Astrocyte (in vitro differentiated cells and primary cell): ENCODE data around the gene HOXA2. TPM values are rescaled to one million over a fixed set of nuclear protein-coding genes. Genes with fewer than 3 reads are reported as not detected.

ENCODE experiments used
- DNase-seq: peaks from one replicate; pipeline ENCODE4 v3.0.0-alpha.2; 2010; ENCODE audit warnings: low read depth
- FAIRE-seq: peaks from 2 replicates; lab custom pipeline; 2011; peaks lifted over from hg19 to GRCh38; lab: Jason Lieb, UNC
- H2AFZ ChIP-seq: 2 replicates; pipeline ENCODE4 v1.6.0; 2012; ENCODE audit warnings: low read depth, low read length, inconsistent platforms
- H3K27ac ChIP-seq: 2 replicates; pipeline ENCODE4 v1.5.1; 2011; ENCODE audit warnings: low read depth, low read length, inconsistent platforms
- H3K27me3 ChIP-seq: 2 replicates; pipeline ENCODE4 v1.6.0; 2011; ENCODE audit warnings: low read length, inconsistent platforms; ENCODE audit not compliant: insufficient read depth
- H3K36me3 ChIP-seq: 2 replicates; pipeline ENCODE4 v1.5.1; 2011; ENCODE audit warnings: low read length, inconsistent platforms; ENCODE audit not compliant: insufficient read depth
- H3K4me1 ChIP-seq: 2 replicates; pipeline ENCODE4 v1.5.1; 2011; ENCODE audit warnings: low read length, inconsistent platforms; ENCODE audit not compliant: insufficient read depth
- H3K4me2 ChIP-seq: 2 replicates; pipeline ENCODE4 v1.6.0; 2012; ENCODE audit warnings: low read length, inconsistent platforms
- H3K4me3 ChIP-seq: 2 replicates; pipeline ENCODE4 v1.5.1; 2011; ENCODE audit warnings: low read depth, mild to moderate bottlenecking, low read length, inconsistent platforms; ENCODE audit not compliant: insufficient read depth
- H3K79me2 ChIP-seq: 2 replicates; pipeline ENCODE4 v1.6.0; 2012; ENCODE audit warnings: mild to moderate bottlenecking, low read length, inconsistent platforms; ENCODE audit not compliant: insufficient read depth
- H3K9ac ChIP-seq: 2 replicates; pipeline ENCODE4 v1.6.0; 2012; ENCODE audit warnings: mild to moderate bottlenecking, low read length, inconsistent platforms
- H3K9me3 ChIP-seq: 2 replicates; pipeline ENCODE4 v1.5.1; 2012; ENCODE audit warnings: low read depth, mild to moderate bottlenecking, low read length, inconsistent platforms; ENCODE audit not compliant: insufficient read depth
- H4K20me1 ChIP-seq: 2 replicates; pipeline ENCODE4 v1.6.0; 2012; ENCODE audit warnings: low read length, inconsistent platforms; ENCODE audit not compliant: insufficient read depth
- H3K27ac Mint-ChIP-seq: one replicate; pipeline ENCODE4 v1.8.0; 2021; ENCODE audit warnings: mild to moderate bottlenecking, mixed read lengths; ENCODE audit not compliant: unreplicated experiment
- H3K27me3 Mint-ChIP-seq: one replicate; pipeline ENCODE4 v1.8.0; 2021; ENCODE audit warnings: low read depth, mixed read lengths; ENCODE audit not compliant: unreplicated experiment
- H3K36me3 Mint-ChIP-seq: one replicate; pipeline ENCODE4 v1.8.0; 2021; ENCODE audit warnings: low read depth, mixed read lengths; ENCODE audit not compliant: unreplicated experiment
- H3K4me1 Mint-ChIP-seq: one replicate; pipeline ENCODE4 v1.8.0; 2021; ENCODE audit warnings: low read depth, mixed read lengths; ENCODE audit not compliant: unreplicated experiment
- H3K4me3 Mint-ChIP-seq: one replicate; pipeline ENCODE4 v1.8.0; 2021; ENCODE audit warnings: mild to moderate bottlenecking, moderate library complexity, mixed read lengths; ENCODE audit not compliant: unreplicated experiment
- H3K9me3 Mint-ChIP-seq: one replicate; pipeline ENCODE4 v1.8.0; 2021; ENCODE audit warnings: mild to moderate bottlenecking, mixed read lengths; ENCODE audit not compliant: unreplicated experiment
- CTCF ChIP-seq: IDR thresholded peaks from 2 replicates; pipeline ENCODE4 v1.5.1; 2011; ENCODE audit warnings: low read depth, mild to moderate bottlenecking, inconsistent platforms, low read length, moderate library complexity; ENCODE audit not compliant: insufficient read depth
- EZH2 ChIP-seq: IDR thresholded peaks from 2 replicates; pipeline ENCODE4 v1.6.1; 2012; ENCODE audit warnings: mild to moderate bottlenecking, low read length, inconsistent platforms; ENCODE audit not compliant: insufficient read depth
- total RNA-seq: library from RNA; stranded (reverse); gene quantifications from 2 replicates; pipeline ENCODE4 v1.2.1, GENCODE V29; 2021

HOXA2 gene
- total RNA-seq, 1 donor from 2014 or later: not detected

DNA sequence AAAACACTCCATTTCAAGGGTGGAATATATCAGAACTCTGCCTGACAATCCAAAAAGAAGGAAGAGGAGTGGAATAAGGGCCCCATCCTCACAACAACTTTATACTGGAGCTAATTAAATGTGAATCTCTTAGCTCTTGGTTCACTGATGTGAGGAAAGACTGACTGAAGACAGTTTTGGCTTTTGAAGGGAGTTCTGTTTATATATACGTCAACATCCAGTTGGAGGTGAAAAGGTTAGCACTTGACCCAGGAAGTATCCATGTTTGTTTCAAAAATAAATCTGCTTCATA lies 9.7 kb downstream of the HOXA2 start:
- Histone ChIP-seq H3K36me3 (no peaks in the 10 kb centered on the region), H2AFZ (no peak overlapping the region), H3K4me1 (no peaks in the 10 kb centered on the region), H4K20me1 (peaks cover 6% of the 10 kb centered on the region), H3K79me2 (peaks cover 15% of the 10 kb centered on the region), H3K4me3 (no peak overlapping the region), H3K9ac (no peak overlapping the region), H3K27me3 (peaks cover 80% of the 10 kb centered on the region), H3K4me2 (no peak overlapping the region), H3K9me3 (no peaks in the 10 kb centered on the region), H3K27ac (no peak overlapping the region)
- Mint-ChIP-seq H3K9me3 (peaks cover 28% of the 10 kb centered on the region), H3K4me1 (peaks cover 2% of the 10 kb centered on the region), H3K27ac (no peak overlapping the region), H3K36me3 (no peaks in the 10 kb centered on the region), H3K27me3 (peaks cover 91% of the 10 kb centered on the region), H3K4me3 (no peak overlapping the region)
- TF ChIP-seq EZH2 (no peak), CTCF (no peak)
- no peak for DNase-seq
- no peak for FAIRE-seq

- Mint-ChIP-seq H3K27ac (no peak overlapping the region), H3K4me3 (no peak overlapping the region), H3K27me3 (peaks cover 91% of the 10 kb centered on the region), H3K4me1 (no peaks in the 10 kb centered on the region), H3K36me3 (no peaks in the 10 kb centered on the region), H3K9me3 (peaks cover 31% of the 10 kb centered on the region)
- no peak overlapping the region for H3K27ac ChIP-seq
- no peaks in the 10 kb centered on the region for H3K4me1 ChIP-seq
- H3K79me2 ChIP-seq: peaks cover 9% of the 10 kb centered on the region
- peaks cover 79% of the 10 kb centered on the region for H3K27me3 ChIP-seq
- H2AFZ ChIP-seq: no peak overlapping the region
- H4K20me1 ChIP-seq: peaks cover 2% of the 10 kb centered on the region
- no peak overlapping the region for H3K4me3 ChIP-seq
- TF ChIP-seq EZH2 (no peak), CTCF (no peak)
- no peaks in the 10 kb centered on the region for H3K36me3 ChIP-seq
- no peaks in the 10 kb centered on the region for H3K9me3 ChIP-seq
- H3K9ac ChIP-seq: no peak overlapping the region
- FAIRE-seq: no peak
- DNase-seq: no peak
- no peak overlapping the region for H3K4me2 ChIP-seq
Measured at GRCh38 chr7:27091941-27092818, 10.3 kb downstream of the HOXA2 start.

GRCh38 chr7:27091105-27091504 lies 11.4 kb downstream of the HOXA2 start:
- Histone ChIP-seq H3K79me2 (no peaks in the 10 kb centered on the region), H3K9ac (no peak overlapping the region), H3K27me3 (peaks cover 72% of the 10 kb centered on the region), H3K27ac (no peak overlapping the region), H3K4me3 (no peak overlapping the region), H3K4me1 (no peaks in the 10 kb centered on the region), H4K20me1 (no peaks in the 10 kb centered on the region), H2AFZ (no peak overlapping the region), H3K36me3 (no peaks in the 10 kb centered on the region), H3K9me3 (no peaks in the 10 kb centered on the region), H3K4me2 (no peak overlapping the region)
- Mint-ChIP-seq H3K36me3 (no peaks in the 10 kb centered on the region), H3K4me3 (no peak overlapping the region), H3K27me3 (peaks cover 93% of the 10 kb centered on the region), H3K9me3 (peaks cover 30% of the 10 kb centered on the region), H3K27ac (no peak overlapping the region), H3K4me1 (no peaks in the 10 kb centered on the region)
- FAIRE-seq: no peak
- no peak for TF ChIP-seq CTCF
- TF ChIP-seq EZH2: no peak
- no peak for DNase-seq
